Trophoblast cell (in vitro differentiated cells and primary cell): ENCODE data around the gene NMT1.

Experiments used
- DNase-seq, 2 donors: peaks; one replicate each; pipeline ENCODE4 v3.0.0-alpha.2; 2016
- H2AFZ ChIP-seq: 2 replicates; pipeline ENCODE4 v1.6.1; 2013; ENCODE audit warnings: low read length, moderate library complexity, mild to moderate bottlenecking; ENCODE audit not compliant: insufficient read depth, poor library complexity
- H2AK5ac ChIP-seq: 2 replicates; pipeline ENCODE4 v1.6.1; 2013; ENCODE audit warnings: mild to moderate bottlenecking, low read length
- H2BK120ac ChIP-seq: 2 replicates; pipeline ENCODE4 v1.6.1; 2013; ENCODE audit warnings: low read length, mild to moderate bottlenecking, moderate library complexity; ENCODE audit not compliant: insufficient read depth, poor library complexity
- H2BK12ac ChIP-seq: 2 replicates; pipeline ENCODE4 v1.6.1; 2013; ENCODE audit warnings: mild to moderate bottlenecking, low read length, moderate library complexity
- H2BK5ac ChIP-seq: 2 replicates; pipeline ENCODE4 v1.6.1; 2013; ENCODE audit warnings: low read length, low read depth, moderate library complexity, mild to moderate bottlenecking; ENCODE audit not compliant: poor library complexity
- H3K14ac ChIP-seq: 2 replicates; pipeline ENCODE4 v1.6.1; 2013; ENCODE audit warnings: mild to moderate bottlenecking, low read length
- H3K18ac ChIP-seq: 2 replicates; pipeline ENCODE4 v1.6.1; 2013; ENCODE audit warnings: mild to moderate bottlenecking, low read length
- H3K23ac ChIP-seq: 2 replicates; pipeline ENCODE4 v1.6.1; 2013; ENCODE audit warnings: low read length
- H3K27ac ChIP-seq: 2 replicates; pipeline ENCODE4 v1.5.1; 2013; ENCODE audit warnings: low read depth, mild to moderate bottlenecking, inconsistent platforms, low read length, moderate library complexity
- H3K27me3 ChIP-seq: 2 replicates; pipeline ENCODE4 v1.6.1; 2013; ENCODE audit warnings: inconsistent platforms, mild to moderate bottlenecking, low read length, moderate library complexity; ENCODE audit not compliant: insufficient read depth
- H3K36me3 ChIP-seq, 2 experiments: 1 replicate in 1 of 2; 2 replicates in 1 of 2; pipeline ENCODE4 v1.6.1; 2013; ENCODE audit warnings: low read length in 2 of 2, mild to moderate bottlenecking in 2 of 2, moderate library complexity in 1 of 2; ENCODE audit not compliant: insufficient read depth in 2 of 2, control insufficient read depth in 1 of 2
- H3K4ac ChIP-seq: 2 replicates; pipeline ENCODE4 v1.6.1; 2013; ENCODE audit warnings: low read depth, mild to moderate bottlenecking, low read length, moderate library complexity
- H3K4me1 ChIP-seq, 2 experiments: 1 replicate in 1 of 2; 2 replicates in 1 of 2; pipeline ENCODE4 v1.6.1; 2013; ENCODE audit warnings: low read length in 2 of 2, mild to moderate bottlenecking in 2 of 2, moderate library complexity in 1 of 2; ENCODE audit not compliant: insufficient read depth in 2 of 2, control insufficient read depth in 1 of 2
- H3K4me2 ChIP-seq: 2 replicates; pipeline ENCODE4 v1.6.1; 2013; ENCODE audit warnings: inconsistent platforms, mild to moderate bottlenecking, low read length, moderate library complexity
- H3K4me3 ChIP-seq: 2 replicates; pipeline ENCODE4 v1.5.1; 2013; ENCODE audit warnings: mild to moderate bottlenecking, low read depth, low read length, inconsistent platforms
- H3K79me1 ChIP-seq: one replicate; pipeline ENCODE4 v1.6.1; 2013; ENCODE audit warnings: low read length
- H3K79me2 ChIP-seq: 2 replicates; pipeline ENCODE4 v1.6.1; 2013; ENCODE audit warnings: low read length, mild to moderate bottlenecking; ENCODE audit not compliant: control insufficient read depth, insufficient read depth, poor library complexity
- H3K9ac ChIP-seq: 2 replicates; pipeline ENCODE4 v1.6.1; 2013; ENCODE audit warnings: mild to moderate bottlenecking, low read length
- H3K9me3 ChIP-seq: 2 replicates; pipeline ENCODE4 v1.6.1; 2013; ENCODE audit warnings: low read depth, mild to moderate bottlenecking, control low read depth, inconsistent platforms, low read length; ENCODE audit not compliant: insufficient read depth
- H4K12ac ChIP-seq: 2 replicates; pipeline ENCODE4 v1.6.1; 2013; ENCODE audit warnings: low read depth, mild to moderate bottlenecking, low read length, moderate library complexity
- H4K8ac ChIP-seq: 2 replicates; pipeline ENCODE4 v1.6.1; 2013; ENCODE audit warnings: low read depth, mild to moderate bottlenecking, low read length, moderate library complexity
- H4K91ac ChIP-seq: one replicate; pipeline ENCODE4 v1.6.1; 2013; ENCODE audit warnings: low read depth, mild to moderate bottlenecking, low read length, moderate library complexity
- WGBS: extraction: QIAGEN DNeasy Blood & Tissue Kit; methylation state at CpG from one replicate; pipeline ENCODE4 v1.1.7; 2013; ENCODE audit warnings: missing lambda C conversion rate; ENCODE audit not compliant: insufficient read length, insufficient coverage; ENCODE audit errors: extremely low coverage; 5-methylcytosine and 5-hydroxymethylcytosine counted together

The NMT1 gene

DNA sequence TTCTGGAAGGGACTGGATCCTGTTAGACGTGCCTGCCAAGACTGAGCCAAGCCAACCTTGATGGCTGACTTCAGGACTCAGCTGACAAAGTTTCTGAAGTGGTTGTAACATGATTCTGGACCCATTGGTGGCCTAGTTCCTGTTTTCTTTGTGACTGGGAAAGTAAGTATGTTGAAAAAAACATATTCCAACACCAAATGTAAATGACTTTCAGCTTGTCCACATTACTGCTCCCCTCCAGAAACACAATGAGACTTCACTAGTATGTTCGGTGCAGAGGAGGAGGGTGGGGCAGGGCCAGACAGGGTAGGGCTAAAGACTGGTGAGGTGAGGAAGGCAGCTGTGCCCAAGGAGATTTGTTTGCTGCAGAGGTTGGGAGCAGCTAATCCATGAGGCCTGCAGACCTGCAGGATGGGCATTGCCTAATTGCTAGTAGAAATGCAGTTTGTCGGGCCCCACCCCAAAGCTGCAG, 26.4 kb downstream of the NMT1 start:
- Histone ChIP-seq H4K12ac (no peak overlapping the region), H3K14ac (no peak overlapping the region), H3K9me3 (no peaks in the 10 kb centered on the region), H2BK120ac (no peak overlapping the region), H3K79me1 (no peaks in the 10 kb centered on the region), H3K18ac (no peak overlapping the region), H4K8ac (no peak overlapping the region), H3K4me1 (peaks cover 2 to 6% of the 10 kb centered on the region in 2 experiments), H3K27ac (no peak overlapping the region), H3K36me3 (peaks cover 60 to 62% of the 10 kb centered on the region in 2 experiments), H3K27me3 (no peaks in the 10 kb centered on the region), H2AFZ (no peak overlapping the region), H2AK5ac (no peak overlapping the region), H3K23ac (no peak overlapping the region), H2BK12ac (no peak overlapping the region), H3K4me2 (no peak overlapping the region), H2BK5ac (no peak overlapping the region), H3K79me2 (no peaks in the 10 kb centered on the region), H3K4me3 (no peak overlapping the region), H4K91ac (no peak overlapping the region), H3K4ac (no peak overlapping the region), H3K9ac (no peak overlapping the region)
- no peak for DNase-seq
- no CpG with 5 or more reads among the region's 3 CpGs for WGBS

DNA sequence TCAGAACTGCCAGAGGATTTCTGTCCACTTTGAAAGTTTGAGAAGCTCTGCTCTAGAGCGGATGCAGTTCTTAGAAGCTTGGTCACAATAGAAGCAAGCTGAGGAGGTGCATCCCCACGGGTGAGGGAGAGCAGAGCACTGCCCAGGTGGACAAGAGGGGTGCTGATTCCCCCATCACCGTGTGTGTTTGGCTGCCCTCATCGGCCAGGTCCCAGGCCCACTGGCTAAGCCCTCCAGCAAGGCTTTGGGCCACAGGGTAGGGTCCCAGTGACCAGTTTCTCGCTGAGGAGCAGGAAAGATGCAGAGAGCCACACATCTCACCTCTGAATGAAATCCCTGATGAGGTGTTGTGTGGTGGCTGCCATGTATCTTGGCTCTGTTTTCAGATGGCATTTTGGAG, 26.9 kb downstream of the NMT1 start:
- Histone ChIP-seq H4K12ac (no peak overlapping the region), H3K4me3 (no peak overlapping the region), H4K8ac (no peak overlapping the region), H3K27me3 (no peaks in the 10 kb centered on the region), H3K27ac (no peak overlapping the region), H3K18ac (no peak overlapping the region), H3K36me3 (peaks cover 56 to 61% of the 10 kb centered on the region in 2 experiments), H2BK120ac (no peak overlapping the region), H2AFZ (no peak overlapping the region), H3K4me1 (peaks cover 5 to 6% of the 10 kb centered on the region in 2 experiments), H3K23ac (no peak overlapping the region), H3K79me1 (no peaks in the 10 kb centered on the region), H2AK5ac (no peak overlapping the region), H3K79me2 (no peaks in the 10 kb centered on the region), H2BK12ac (no peak overlapping the region), H4K91ac (no peak overlapping the region), H3K14ac (no peak overlapping the region), H2BK5ac (no peak overlapping the region), H3K9me3 (no peaks in the 10 kb centered on the region), H3K9ac (no peak overlapping the region), H3K4me2 (no peak overlapping the region), H3K4ac (no peak overlapping the region)
- DNase-seq = no peak
- no CpG with 5 or more reads among the region's 5 CpGs for whole genome bisulfite sequencing

DNA sequence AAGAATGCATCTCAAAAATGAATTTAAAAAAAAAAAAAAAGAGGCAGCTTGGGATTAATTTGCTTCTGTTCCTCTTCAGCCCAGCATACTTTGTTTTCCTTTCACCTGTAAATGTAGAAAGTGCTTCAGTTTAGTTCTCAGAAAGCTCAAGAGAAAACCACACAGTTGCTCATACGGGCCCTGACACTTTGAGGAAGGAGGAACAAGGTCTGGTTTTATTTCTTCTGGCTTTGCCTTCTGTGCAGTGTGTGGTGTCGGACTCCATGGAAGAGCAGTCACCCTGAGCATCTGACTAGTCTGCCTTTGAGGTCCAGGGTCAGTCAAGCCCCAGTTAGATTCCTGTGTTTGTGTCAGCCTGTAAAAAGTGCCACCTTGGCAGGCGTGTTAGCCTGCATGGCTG, 27.6 kb downstream of the NMT1 start:
- H4K12ac ChIP-seq = no peak overlapping the region
- no peaks in the 10 kb centered on the region for H3K27me3 ChIP-seq
- no peak overlapping the region for H3K4me3 ChIP-seq
- no peak overlapping the region for H3K23ac ChIP-seq
- H2AK5ac ChIP-seq = no peak overlapping the region
- no peak overlapping the region for H3K18ac ChIP-seq
- no peak overlapping the region for H4K8ac ChIP-seq
- no peaks in the 10 kb centered on the region for H3K79me2 ChIP-seq
- H3K4me2 ChIP-seq = no peak overlapping the region
- no CpG with 5 or more reads among the region's 3 CpGs for WGBS
- H2BK5ac ChIP-seq = no peak overlapping the region
- H3K14ac ChIP-seq = no peak overlapping the region
- H3K4me1 ChIP-seq = peaks cover 9 to 11% of the 10 kb centered on the region in 2 experiments
- H3K4ac ChIP-seq = no peak overlapping the region
- H3K27ac ChIP-seq = no peak overlapping the region
- no peaks in the 10 kb centered on the region for H3K9me3 ChIP-seq
- H3K9ac ChIP-seq = no peak overlapping the region
- no peak overlapping the region for H2BK12ac ChIP-seq
- no peak overlapping the region for H2AFZ ChIP-seq
- H2BK120ac ChIP-seq = no peak overlapping the region
- H3K79me1 ChIP-seq = no peaks in the 10 kb centered on the region
- DNase-seq = no peak
- H4K91ac ChIP-seq = no peak overlapping the region
- peaks cover 57 to 63% of the 10 kb centered on the region in 2 experiments for H3K36me3 ChIP-seq

DNA sequence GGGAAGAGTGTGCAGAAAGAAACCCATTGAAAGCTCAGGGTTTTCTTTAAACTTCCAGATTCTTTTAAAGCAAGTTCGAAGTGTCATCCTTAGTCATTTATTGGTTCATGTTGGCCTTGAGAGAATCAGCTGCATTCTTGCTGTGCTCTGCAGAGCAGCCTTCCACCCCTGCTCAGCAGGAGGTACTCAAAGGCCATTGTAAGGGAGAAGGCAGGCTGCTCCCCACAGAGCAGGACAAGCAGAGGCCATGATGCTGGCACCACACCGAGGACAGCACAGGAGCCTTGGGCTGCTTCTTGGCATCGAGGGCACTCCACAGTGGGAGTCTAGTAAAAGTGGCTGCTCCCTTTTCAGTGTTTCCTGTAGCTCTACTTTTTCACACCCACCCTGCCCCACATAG, 29.6 kb downstream of the NMT1 start:
- Histone ChIP-seq H2BK5ac (no peak overlapping the region), H3K4me1 (peaks cover 9 to 11% of the 10 kb centered on the region in 2 experiments), H2BK120ac (no peak overlapping the region), H3K79me1 (no peaks in the 10 kb centered on the region), H3K79me2 (no peaks in the 10 kb centered on the region), H3K27me3 (no peaks in the 10 kb centered on the region), H2AK5ac (no peak overlapping the region), H4K91ac (no peak overlapping the region), H3K23ac (no peak overlapping the region), H2AFZ (no peak overlapping the region), H2BK12ac (no peak overlapping the region), H3K4ac (no peak overlapping the region), H4K12ac (no peak overlapping the region), H3K4me3 (no peak overlapping the region), H3K36me3 (peaks cover 67 to 70% of the 10 kb centered on the region in 2 experiments), H3K4me2 (no peak overlapping the region), H3K18ac (peak overlapping the region; percentile 33), H4K8ac (no peak overlapping the region), H3K9me3 (no peaks in the 10 kb centered on the region), H3K14ac (no peak overlapping the region), H3K27ac (no peak overlapping the region), H3K9ac (no peak overlapping the region)
- no CpG with 5 or more reads among the region's 3 CpGs for WGBS
- DNase-seq = no peak
